Heart left ventricle (tissue), 16 donors: ENCODE results near the gene NRDC. TPM values are rescaled to one million over a fixed set of nuclear protein-coding genes. Genes with fewer than 3 reads are reported as not detected.

Source experiments
- ATAC-seq, 4 donors: fragments of 200-7000 bp; cut with Tn5 transposase; one replicate each; pipeline ENCODE4 v1.9.1; 2020 to 2022; ENCODE audit warnings: moderate library complexity in 4 of 4, mild to moderate bottlenecking in 3 of 4, moderate number of reproducible peaks in 1 of 4
- DNase-seq, 5 donors: peaks; one replicate each; pipeline ENCODE4 v3.0.0-alpha.2; 2020
- H3K27ac ChIP-seq, 12 donors: fragments of 200-600 bp; sonication (generic) in 4 of 12; one replicate each; pipeline versions ENCODE4 v1.5.0 to v1.8.0; 2016 to 2022; ENCODE audit warnings: mild to moderate bottlenecking in 2 of 12
- H3K27me3 ChIP-seq, 9 donors: fragments of 200-600 bp; sonication (generic) in 2 of 9; one replicate each; pipeline versions ENCODE4 v1.5.1 to v1.8.0; 2016 to 2022; ENCODE audit warnings: mild to moderate bottlenecking in 3 of 9
- H3K36me3 ChIP-seq, 9 donors: fragments of 200-600 bp; sonication (generic) in 2 of 9; one replicate each; pipeline versions ENCODE4 v1.5.0 to v1.8.0; 2018 to 2022; ENCODE audit warnings: mild to moderate bottlenecking in 2 of 9
- H3K4me1 ChIP-seq, 12 donors: fragments of 200-600 bp; sonication (generic) in 4 of 12; one replicate each; pipeline versions ENCODE4 v1.5.0 to v1.8.0; 2016 to 2022; ENCODE audit warnings: mild to moderate bottlenecking in 3 of 12
- H3K4me3 ChIP-seq, 12 donors: fragments of 200-600 bp; sonication (generic) in 4 of 12; one replicate each; pipeline versions ENCODE4 v1.5.0 to v1.8.0; 2017 to 2022; ENCODE audit warnings: mild to moderate bottlenecking in 9 of 12, moderate library complexity in 4 of 12
- H3K9me3 ChIP-seq, 12 donors: fragments of 200-600 bp; sonication (generic) in 4 of 12; one replicate each; pipeline versions ENCODE4 v1.5.0 to v1.8.0; 2016 to 2022; ENCODE audit warnings: mild to moderate bottlenecking in 1 of 12
- POLR2A ChIP-seq, 2 donors: fragments of 450-650 bp; IDR thresholded peaks; one replicate each; pipeline ENCODE4 v1.6.1; 2017; ENCODE audit warnings: antibody characterized with exemption in 2 of 2, mild to moderate bottlenecking in 2 of 2, moderate library complexity in 2 of 2
- WGBS, 4 donors: extraction: QIAGEN DNeasy Blood & Tissue Kit in 2 of 4; methylation state at CpG; one replicate each; pipeline versions ENCODE4 v1.1.5 to v1.1.7; 2013 to 2018; 5-methylcytosine and 5-hydroxymethylcytosine counted together
- intact Hi-C, 10 donors: fragments of 100-400 bp; cut with DNase I; formaldehyde crosslinking; loops; one replicate each; pipeline versions ENCODE4 v1.11.1 to v1.14.2; 2022
- polyA plus RNA-seq, 2 donors: library from polyadenylated mRNA; stranded (reverse); fragments of 200-250 nt; gene quantifications; one replicate each; pipeline ENCODE4 v1.2.3, GENCODE V29; 2013
- total RNA-seq, 9 donors: library from RNA; depleted of rRNA in 2 of 9; stranded (reverse); fragments of >200 nt in 2 of 9; fragmentation: NEBNext Ultra II Directional in 3 of 9; extraction: Animal tissue kit (Norgen Biotek cat#: 25700) in 3 of 9; gene quantifications; one replicate each; pipeline versions ENCODE4 v1.1.0 to v1.2.4, GENCODE V29; 2016 to 2023
- TF ChIP-seq, protein P1 (sequence below), 12 donors: fragments of 200-600 bp; sonication (generic) in 4 of 12; IDR thresholded peaks; one replicate each; pipeline versions ENCODE4 v1.5.0 to v1.8.0; 2018 to 2022; ENCODE audit warnings: antibody characterized with exemption in 12 of 12, mild to moderate bottlenecking in 5 of 12
- donor health status: ischemic (EF 13 %, LVEDD 7.1; RV severe dilation, severe dysfunction).
- donor health status: healthy with polysubstance abuse.
- donor health status: DM: no; HTN: yes; CAD: no.
- donor health status: DM: no; HTN: no; CAD: no.
- donor health status: ischemic (EF 25% LVEDD 6.9; RV normal size, moderate dysfunction).
- donor health status: ischemic (EF 25% LVEDD 5.7; RV mildly dilated, moderate dysfunction).
- donor health status: healthy.
- donor health status: DM: yes; HTN: yes; CAD: no.
- donor health status: ischemic (EF 35%, LVEDD 5.7; RV mildly dilated, moderate dysfunction).
- donor health status: nonischemic (EF 11% LVEDD 7.7; RV severe dilation, severe dysfunction).
- donor health status: DM: yes; HTN: yes; CAD: no.
- donor health status: PGD.
- donor health status: ischemic (EF 29% LVEDD 5.4; RV normal size, mild dysfunction).
- donor health status: nonischemic (EF 23%, LVEDD 6.1; RV moderate dilation, normal function).

NRDC gene
- total and polyA plus RNA-seq, 11 donors: 89.4 to 152 (median 124) TPM

DNA sequence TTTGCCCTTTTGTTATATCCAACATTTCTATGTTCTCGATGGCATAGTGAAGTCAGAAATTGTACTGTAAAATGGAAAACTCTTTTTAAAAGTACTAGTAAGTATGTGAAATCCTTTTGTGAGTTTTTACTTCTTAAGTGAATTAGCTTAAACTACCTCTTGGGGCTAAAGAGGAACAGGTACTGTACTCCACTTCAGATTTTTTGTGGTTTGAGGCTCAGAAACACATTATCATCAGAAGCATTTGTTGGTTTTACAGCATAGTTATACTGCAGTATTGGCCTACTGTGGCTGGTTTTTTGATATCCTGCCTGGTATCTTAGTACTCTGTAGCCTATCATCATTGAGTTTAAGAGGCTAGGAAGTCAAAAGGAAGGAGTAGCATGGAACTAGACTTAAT lies 117.2 kb downstream of the NRDC start:
- ATAC-seq: no peak
- WGBS, 4 donors: 93 to 97% (median 95%) methylated on average over 1 of the region's 1 CpG
- intact Hi-C loops: loop anchor here in 4 of 10 donors (10.0 kb wide), 2 partner anchors 127 to 197 kb away; no protein-coding TSS in a partner anchor
- peaks cover 0 to 73% (median 30%) of the 10 kb centered on the region in 9 donors for H3K36me3 ChIP-seq
- H3K27me3 ChIP-seq: no peaks in the 10 kb centered on the region
- no peaks in the 10 kb centered on the region for H3K9me3 ChIP-seq
- H3K4me3 ChIP-seq: no peak overlapping the region
- TF ChIP-seq, protein P1, sequence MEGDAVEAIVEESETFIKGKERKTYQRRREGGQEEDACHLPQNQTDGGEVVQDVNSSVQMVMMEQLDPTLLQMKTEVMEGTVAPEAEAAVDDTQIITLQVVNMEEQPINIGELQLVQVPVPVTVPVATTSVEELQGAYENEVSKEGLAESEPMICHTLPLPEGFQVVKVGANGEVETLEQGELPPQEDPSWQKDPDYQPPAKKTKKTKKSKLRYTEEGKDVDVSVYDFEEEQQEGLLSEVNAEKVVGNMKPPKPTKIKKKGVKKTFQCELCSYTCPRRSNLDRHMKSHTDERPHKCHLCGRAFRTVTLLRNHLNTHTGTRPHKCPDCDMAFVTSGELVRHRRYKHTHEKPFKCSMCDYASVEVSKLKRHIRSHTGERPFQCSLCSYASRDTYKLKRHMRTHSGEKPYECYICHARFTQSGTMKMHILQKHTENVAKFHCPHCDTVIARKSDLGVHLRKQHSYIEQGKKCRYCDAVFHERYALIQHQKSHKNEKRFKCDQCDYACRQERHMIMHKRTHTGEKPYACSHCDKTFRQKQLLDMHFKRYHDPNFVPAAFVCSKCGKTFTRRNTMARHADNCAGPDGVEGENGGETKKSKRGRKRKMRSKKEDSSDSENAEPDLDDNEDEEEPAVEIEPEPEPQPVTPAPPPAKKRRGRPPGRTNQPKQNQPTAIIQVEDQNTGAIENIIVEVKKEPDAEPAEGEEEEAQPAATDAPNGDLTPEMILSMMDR (IDR thresholded peaks at IDR 0.05): no peak
- TF ChIP-seq POLR2A (IDR thresholded peaks at IDR 0.05): no peak
- peaks cover 0 to 12% (median 0%) of the 10 kb centered on the region in 12 donors for H3K4me1 ChIP-seq
- H3K27ac ChIP-seq: no peak overlapping the region
- DNase-seq: no peak

DNA sequence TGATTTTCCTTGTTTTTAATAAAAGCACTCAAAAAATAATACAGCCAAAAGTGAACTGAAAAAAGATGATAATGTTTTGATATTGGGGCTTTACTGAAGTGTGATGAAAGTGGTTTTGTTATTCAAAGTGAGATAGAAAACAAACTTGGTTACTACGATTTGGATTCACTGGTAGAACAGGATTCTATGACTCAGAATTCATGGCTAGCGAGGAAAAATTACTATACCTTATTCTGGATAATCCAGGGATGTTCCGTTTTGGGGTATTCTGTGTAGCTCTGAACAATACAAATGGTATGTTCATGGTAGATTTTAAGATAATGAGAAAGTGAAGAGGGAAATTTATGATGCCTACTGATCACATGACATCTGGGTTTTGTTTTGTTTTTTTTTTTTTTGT lies 117.7 kb downstream of the NRDC start:
- Histone ChIP-seq H3K27me3 (no peaks in the 10 kb centered on the region), H3K4me3 (no peak overlapping the region), H3K27ac (no peak overlapping the region), H3K9me3 (no peaks in the 10 kb centered on the region), H3K4me1 (peaks cover 0 to 12% (median 0%) of the 10 kb centered on the region in 12 donors), H3K36me3 (peaks cover 0 to 73% (median 27%) of the 10 kb centered on the region in 9 donors)
- no peak for TF ChIP-seq POLR2A (IDR thresholded peaks at IDR 0.05)
- TF ChIP-seq, protein P1 (IDR thresholded peaks at IDR 0.05): no peak
- ATAC-seq: no peak
- WGBS, 4 donors: 89 to 95% (median 91%) methylated on average over 3 of the region's 3 CpGs
- intact Hi-C loops: loop anchor here in 4 of 10 donors (10.0 kb wide), 2 partner anchors 126 to 196 kb away; no protein-coding TSS in a partner anchor
- DNase-seq: no peak

DNA sequence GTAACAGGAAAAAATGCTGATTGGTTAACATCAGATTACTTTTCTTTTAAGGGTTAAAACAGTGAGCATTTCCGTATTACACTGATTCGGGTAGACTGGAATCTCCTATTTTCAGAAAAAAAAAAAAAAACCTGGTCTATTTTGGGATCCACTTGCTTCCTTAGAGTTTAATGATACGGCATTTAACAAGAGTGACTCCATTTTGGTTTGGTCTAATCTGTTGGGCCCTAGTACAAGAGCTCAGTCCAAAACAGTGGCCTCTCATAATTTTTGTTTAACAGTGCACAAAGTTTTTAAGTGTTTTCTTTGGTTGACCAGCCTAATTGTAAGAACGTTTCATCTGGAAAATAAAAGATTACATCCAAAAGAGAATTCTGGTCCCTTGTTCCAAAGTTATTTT lies 120.2 kb downstream of the NRDC start:
- Histone ChIP-seq H3K27ac (no peak overlapping the region), H3K27me3 (no peaks in the 10 kb centered on the region), H3K36me3 (peaks cover 0 to 66% (median 35%) of the 10 kb centered on the region in 9 donors), H3K9me3 (no peaks in the 10 kb centered on the region), H3K4me1 (peaks cover 0 to 12% (median 0%) of the 10 kb centered on the region in 12 donors), H3K4me3 (no peak overlapping the region)
- ATAC-seq: no peak
- TF ChIP-seq POLR2A (IDR thresholded peaks at IDR 0.05): no peak
- TF ChIP-seq, protein P1 (IDR thresholded peaks at IDR 0.05): no peak
- intact Hi-C loops: no loop called here
- DNase-seq: no peak
- WGBS, 4 donors: 42 to 54% (median 50%) methylated on average over 4 of the region's 4 CpGs

DNA sequence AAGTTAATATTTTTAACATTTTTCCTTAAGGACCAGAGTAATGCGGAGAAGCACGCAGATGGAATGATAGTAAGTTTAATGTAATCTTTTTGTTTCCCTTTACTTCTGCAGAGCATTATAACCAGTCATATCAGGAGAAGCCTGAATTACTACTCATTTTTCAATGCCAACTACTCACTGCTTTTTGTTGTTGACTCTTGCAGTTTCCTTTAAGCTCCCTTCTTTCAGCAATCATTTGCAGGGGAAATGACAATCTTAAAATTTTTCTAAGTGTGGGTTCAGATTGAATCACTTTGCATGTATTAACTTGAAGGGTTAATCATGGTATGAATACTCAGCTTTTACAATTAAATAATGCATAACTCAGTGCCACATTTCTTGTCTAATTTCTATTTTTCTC lies 122.2 kb downstream of the NRDC start:
- Histone ChIP-seq H3K27ac (no peak overlapping the region), H3K36me3 (peaks cover 0 to 64% (median 31%) of the 10 kb centered on the region in 9 donors), H3K27me3 (no peaks in the 10 kb centered on the region), H3K9me3 (peaks cover 0 to 7% (median 0%) of the 10 kb centered on the region in 12 donors), H3K4me3 (no peak overlapping the region), H3K4me1 (peaks cover 0 to 12% (median 0%) of the 10 kb centered on the region in 12 donors)
- ATAC-seq: no peak
- intact Hi-C loops: no loop called here
- WGBS, 4 donors: 76 to 98% (median 95%) methylated on average over 2 of the region's 2 CpGs
- DNase-seq: no peak
- TF ChIP-seq, protein P1 (IDR thresholded peaks at IDR 0.05): no peak
- TF ChIP-seq POLR2A (IDR thresholded peaks at IDR 0.05): no peak
